HepG2 (cell line): ENCODE data around the gene ZNF888. TPM values are rescaled to one million over a fixed set of nuclear protein-coding genes. Genes with fewer than 3 reads are reported as not detected.
"Not testable (repeated sequence)": the region's sequence is repeated elsewhere in the genome, so short reads cannot be mapped to it uniquely, and the experiment has no call there.

Experiments
- ATAC-seq: fragments of 200-7000 bp; cut with Tn5 transposase; 3 replicates; pipeline ENCODE4 v1.9.1; 2020; ENCODE audit warnings: mild to moderate bottlenecking, moderate library complexity
- BruUV-seq: library from RNA; stranded (reverse); fragments of 400-500 nt; replicated peaks from 2 replicates; lab custom pipeline; 2021; lab: Mats Ljungman, UMichigan
- CTCF ChIA-PET: fragments of 300-600 bp; formaldehyde crosslinking; extraction: SDS; loops from one replicate; lab custom pipeline; 2021; ENCODE audit warnings: low total read pairs, inconsistent platforms, low intra/inter-chr PET ratio; lab: Yijun Ruan, JAX
- POLR2A ChIA-PET: fragments of 350-600 bp; sonication (Branson Sonifier 250); formaldehyde crosslinking; loops from one replicate; lab custom pipeline; 2020; ENCODE audit warnings: antibody characterized with exemption, inconsistent platforms; lab: Yijun Ruan, JAX
- DNase-seq: peaks from one replicate; pipeline ENCODE4 v3.0.0-alpha.2; 2015; ENCODE audit warnings: low spot score
- FAIRE-seq: peaks from 3 replicates; lab custom pipeline; 2011; peaks lifted over from hg19 to GRCh38; lab: Jason Lieb, UNC
- H2AFZ ChIP-seq: one replicate; pipeline ENCODE4 v1.6.1; 2011; ENCODE audit warnings: low read length, inconsistent platforms
- H3K27ac ChIP-seq: fragments of 300-600 bp; 3 replicates; pipeline ENCODE4 v1.8.0; 2011; ENCODE audit warnings: mixed run types, mild to moderate bottlenecking, mixed read lengths, low read length, inconsistent platforms; ENCODE audit not compliant: insufficient read depth; ENCODE audit errors: extremely low read length
- H3K27me3 ChIP-seq, 2 experiments: fragments of 200-600 bp in 1 of 2; 2 replicates in 1 of 2; 3 replicates in 1 of 2; pipeline versions ENCODE4 v1.6.0 to v1.8.0; 2011; ENCODE audit warnings: low read length in 2 of 2, mild to moderate bottlenecking in 2 of 2, moderate library complexity in 2 of 2, inconsistent platforms in 1 of 2; ENCODE audit not compliant: insufficient read depth in 2 of 2, control insufficient read depth in 1 of 2
- H3K36me3 ChIP-seq, 2 experiments: fragments of 200-600 bp in 1 of 2; replicated peaks in 1 of 2; 2 replicates in 1 of 2; 3 replicates in 1 of 2; pipeline versions ENCODE4 v1.5.1 to v1.8.0; 2011; ENCODE audit warnings: low read length in 2 of 2, inconsistent platforms in 1 of 2; ENCODE audit not compliant: insufficient read depth in 2 of 2, control insufficient read depth in 1 of 2
- H3K4me1 ChIP-seq: 2 replicates; pipeline ENCODE4 v1.5.1; 2012; ENCODE audit warnings: low read length, inconsistent platforms; ENCODE audit not compliant: insufficient read depth
- H3K4me2 ChIP-seq: 2 replicates; pipeline ENCODE4 v1.6.0; 2011; ENCODE audit warnings: low read depth, low read length, inconsistent platforms
- H3K4me3 ChIP-seq, 3 experiments: fragments of 200-600 bp in 1 of 3; sonication (generic), shearing (Covaris generic) in 1 of 3; replicated peaks in 1 of 3; 2 replicates each; pipeline ENCODE4 v1.5.1; 2011 to 2016; ENCODE audit warnings: low read length in 3 of 3, inconsistent platforms in 2 of 3, low read depth in 2 of 3, mild to moderate bottlenecking in 2 of 3, control low read depth in 1 of 3, mixed read lengths in 1 of 3; ENCODE audit not compliant: insufficient read depth in 1 of 3
- H3K79me2 ChIP-seq: one replicate; pipeline ENCODE4 v1.6.1; 2011; ENCODE audit warnings: low read length, inconsistent platforms; ENCODE audit not compliant: insufficient read depth
- H3K9ac ChIP-seq: 2 replicates; pipeline ENCODE4 v1.6.0; 2011; ENCODE audit warnings: mild to moderate bottlenecking, low read depth, low read length, inconsistent platforms; ENCODE audit not compliant: insufficient read depth
- H3K9me3 ChIP-seq: 2 replicates; pipeline ENCODE4 v1.5.1; 2012; ENCODE audit warnings: mild to moderate bottlenecking, low read length
- H4K20me1 ChIP-seq: 2 replicates; pipeline ENCODE4 v1.6.0; 2011; ENCODE audit warnings: inconsistent platforms, mild to moderate bottlenecking, low read length, moderate library complexity; ENCODE audit not compliant: insufficient read depth
- ERF ChIP-seq: IDR thresholded peaks from 2 replicates; pipeline ENCODE4 v1.6.1; 2018; ENCODE audit warnings: missing biosample characterization, missing genetic modification reagents
- GATAD2A ChIP-seq: IDR thresholded peaks from 2 replicates; pipeline ENCODE4 v1.6.1; 2016
- MED1 ChIP-seq: sonication (generic); formaldehyde crosslinking; IDR thresholded peaks from 2 replicates; pipeline ENCODE4 v1.4.0; 2020; ENCODE audit warnings: missing genetic modification reagents
- MIER3 ChIP-seq: IDR thresholded peaks from 2 replicates; pipeline ENCODE4 v1.6.1; 2016; ENCODE audit warnings: missing compliant biosample characterization, borderline replicate concordance
- MXD4 ChIP-seq: IDR thresholded peaks from 2 replicates; pipeline ENCODE4 v1.6.1; 2016; ENCODE audit warnings: mild to moderate bottlenecking, missing biosample characterization, missing genetic modification reagents
- RBFOX2 ChIP-seq: fragments of 200-400 bp; formaldehyde crosslinking; IDR thresholded peaks from 2 replicates; pipeline ENCODE4 v1.6.1; 2017; ENCODE audit warnings: low read depth, mild to moderate bottlenecking, low read length
- SIN3A ChIP-seq: IDR thresholded peaks from 2 replicates; pipeline ENCODE4 v1.6.1; 2011; ENCODE audit warnings: low read depth, mild to moderate bottlenecking, control low read depth, low read length, borderline replicate concordance
- SP5 ChIP-seq: IDR thresholded peaks from 2 replicates; pipeline ENCODE4 v1.6.1; 2016; ENCODE audit warnings: low read depth, borderline replicate concordance
- SPEN ChIP-seq: sonication (generic); formaldehyde crosslinking; IDR thresholded peaks from 2 replicates; pipeline ENCODE4 v1.5.1; 2020; ENCODE audit warnings: low read depth, mild to moderate bottlenecking, missing genetic modification reagents
- TFDP1 ChIP-seq: IDR thresholded peaks from 2 replicates; pipeline ENCODE4 v1.6.1; 2016; ENCODE audit warnings: missing compliant biosample characterization, missing genetic modification reagents, borderline replicate concordance
- ZNF331 ChIP-seq: sonication (generic); formaldehyde crosslinking; IDR thresholded peaks from 2 replicates; pipeline ENCODE4 v1.4.0; 2020; ENCODE audit warnings: missing genetic modification reagents
- ZNF501 ChIP-seq: sonication (generic); formaldehyde crosslinking; IDR thresholded peaks from 2 replicates; pipeline ENCODE4 v1.5.1; 2020; ENCODE audit warnings: mild to moderate bottlenecking, moderate library complexity, missing genetic modification reagents
- ZNF687 ChIP-seq: sonication (generic); formaldehyde crosslinking; IDR thresholded peaks from 2 replicates; pipeline ENCODE4 v1.5.1; 2020; ENCODE audit warnings: mild to moderate bottlenecking, missing genetic modification reagents, moderate library complexity
- WGBS: methylation state at CpG from one replicate; pipeline ENCODE4 v1.1.6; 2017; ENCODE audit warnings: low lambda C conversion rate; 5-methylcytosine and 5-hydroxymethylcytosine counted together
- in situ Hi-C: cut with HindIII; loops from 2 replicates; pipeline ENCODE4 v1.10.0; 2017; ENCODE audit warnings: low pct_unique_long_range_greater_than_20kb; ENCODE audit not compliant: extremely low pct_ligation_motif_present
- intact Hi-C: fragments of 100-400 bp; cut with micrococcal nuclease; formaldehyde crosslinking; loops from one replicate; pipeline ENCODE4 v1.10.0; 2022; ENCODE audit not compliant: unreplicated experiment
- polyA plus RNA-seq, 8 experiments: library from polyadenylated mRNA; depleted of rRNA in 3 of 8; stranded (reverse) in 7 of 8; unstranded in 1 of 8; fragments of >200 nt; fragmentation: Illumina TruSeq in 4 of 8; extraction: Trizol in 4 of 8; gene quantifications; 2 replicates each; pipeline versions ENCODE4 v1.2.1 to v1.2.3, GENCODE V29; 2011 to 2016; ENCODE audit warnings: low read depth in 4 of 8, missing spikeins in 1 of 8, mixed read lengths in 1 of 8; ENCODE audit not compliant: insufficient read depth in 1 of 8
- total RNA-seq, 5 experiments: library from RNA; depleted of rRNA; stranded (reverse); fragments of >200 nt; fragmentation: Illumina TruSeq; extraction: Trizol; gene quantifications; 2 replicates each; pipeline ENCODE4 v1.2.3, GENCODE V29; 2016; ENCODE audit warnings: low read depth in 1 of 5
- TF ChIP-seq, protein P1 (sequence below): IDR thresholded peaks from 2 replicates; pipeline ENCODE4 v1.6.1; 2016; ENCODE audit warnings: missing compliant biosample characterization, missing genetic modification reagents, borderline replicate concordance
- TF ChIP-seq, protein P2 (sequence below): IDR thresholded peaks from 2 replicates; pipeline ENCODE4 v1.6.1; 2012; ENCODE audit warnings: inconsistent platforms
- TF ChIP-seq, protein P3 (sequence below): IDR thresholded peaks from 2 replicates; pipeline ENCODE4 v1.6.1; 2016; ENCODE audit warnings: mild to moderate bottlenecking, missing biosample characterization, missing genetic modification reagents

ZNF888 gene
- total and polyA plus RNA-seq, 2 of the 13 experiments (the other 11 are each of a cell fraction or from before 2014, with no cell fraction given) = 1.7 to 7.6 TPM

DNA sequence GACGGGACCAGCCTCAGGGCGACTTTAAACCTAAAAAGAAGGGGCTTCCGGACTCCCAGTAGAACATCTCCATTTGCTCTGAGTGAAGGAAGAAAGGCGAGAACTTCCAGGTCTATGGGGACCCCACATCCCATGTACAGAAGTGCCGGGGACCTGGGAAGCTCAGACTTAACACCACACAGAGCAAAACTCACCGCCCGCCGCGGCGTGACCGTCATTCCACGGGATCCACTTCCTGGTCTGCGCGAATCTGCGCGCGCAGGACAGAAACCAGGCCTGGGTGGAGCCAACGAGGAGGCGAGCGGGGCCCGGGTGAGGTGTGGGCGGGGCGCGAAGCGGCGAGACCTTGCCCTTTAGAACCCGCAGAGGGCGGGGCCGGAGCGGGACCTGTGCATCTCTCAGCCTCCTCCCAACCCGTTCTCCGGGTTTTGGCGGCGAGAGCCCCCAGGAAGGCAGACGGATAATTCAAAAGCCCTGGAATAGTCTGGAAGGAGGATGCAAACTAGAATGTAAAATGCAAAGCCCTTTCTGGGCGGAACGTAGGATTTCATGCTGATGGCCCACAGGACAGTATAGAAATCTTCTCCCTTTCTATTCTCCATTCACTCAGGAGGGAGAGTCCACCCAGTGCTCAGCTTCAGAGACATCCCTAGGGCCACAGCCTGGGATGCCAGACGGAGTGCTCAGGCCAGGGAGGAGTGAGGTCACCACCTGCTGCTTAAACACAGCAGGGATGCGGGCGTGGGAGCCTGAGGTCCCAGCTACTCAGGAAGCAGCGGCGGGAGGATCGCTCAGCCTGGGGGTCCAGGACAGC is 65.6 kb downstream of the ZNF888 start, which contains the start of gene ZNF468:
TSS of gene ZNF468 (minus strand) at position 242 of the 814 bp plus-strand sequence. CDS start 3,347 bp downstream, outside the sequence.
- Histone ChIP-seq H3K4me2 (peak within 1 kb of the TSS; percentile 57), H2AFZ (peak within 1 kb of the TSS; percentile 31), H3K4me3 (peak within 1 kb of the TSS; percentile 75 to 83 (median 80); a peak in 5 of 6 replicates), H3K9ac (peak within 1 kb of the TSS; percentile 75), H3K27ac (peak within 1 kb of the TSS; percentile 57)
- DNase-seq = peak; percentile 42
- H3K9me3 ChIP-seq, H3K27me3 ChIP-seq, H3K79me2 ChIP-seq, in situ Hi-C loops, BruUV-seq, intact Hi-C loops, POLR2A ChIA-PET, H4K20me1 ChIP-seq, H3K4me1 ChIP-seq, H3K36me3 ChIP-seq, CTCF ChIA-PET: not testable (repeated sequence)
- 18% methylated on average over 30 of the region's 43 CpGs for WGBS
- FAIRE-seq = peak; percentile 80
- ATAC-seq = peak; percentile 99
- TF ChIP-seq SIN3A (peak; percentile 56; the same call in 1 of the 2 replicates), ZNF501 (peak; percentile 51; the same call in 1 of the 2 replicates), ZNF687 (CRISPR knock-in tag) (peak; percentile 68), ERF (CRISPR knock-in tag) (0 out of 2 replicates have a peak, but pooled peaks have one; percentile 27), GATAD2A (peak; percentile 35; the same call in 1 of the 2 replicates), MIER3 (CRISPR knock-in tag) (peak; percentile 27; the same call in 1 of the 2 replicates), MXD4 (CRISPR knock-in tag) (peak; percentile 55; the same call in 1 of the 2 replicates), ZNF331 (CRISPR knock-in tag) (peak; percentile 23; the same call in 1 of the 2 replicates), SPEN (CRISPR knock-in tag) (peak; percentile 52; the same call in 1 of the 2 replicates), SP5 (CRISPR knock-in tag) (peak; percentile 87), RBFOX2 (peak; percentile 66), TFDP1 (peak; percentile 45; the same call in 1 of the 2 replicates), MED1 (CRISPR knock-in tag) (peak; percentile 50; the same call in 1 of the 2 replicates)
- TF ChIP-seq, protein P1, sequence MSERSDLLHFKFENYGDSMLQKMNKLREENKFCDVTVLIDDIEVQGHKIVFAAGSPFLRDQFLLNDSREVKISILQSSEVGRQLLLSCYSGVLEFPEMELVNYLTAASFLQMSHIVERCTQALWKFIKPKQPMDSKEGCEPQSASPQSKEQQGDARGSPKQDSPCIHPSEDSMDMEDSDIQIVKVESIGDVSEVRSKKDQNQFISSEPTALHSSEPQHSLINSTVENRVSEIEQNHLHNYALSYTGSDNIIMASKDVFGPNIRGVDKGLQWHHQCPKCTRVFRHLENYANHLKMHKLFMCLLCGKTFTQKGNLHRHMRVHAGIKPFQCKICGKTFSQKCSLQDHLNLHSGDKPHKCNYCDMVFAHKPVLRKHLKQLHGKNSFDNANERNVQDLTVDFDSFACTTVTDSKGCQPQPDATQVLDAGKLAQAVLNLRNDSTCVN (CRISPR knock-in tag) = peak; percentile 36; the same call in 1 of the 2 replicates
- TF ChIP-seq, protein P2, sequence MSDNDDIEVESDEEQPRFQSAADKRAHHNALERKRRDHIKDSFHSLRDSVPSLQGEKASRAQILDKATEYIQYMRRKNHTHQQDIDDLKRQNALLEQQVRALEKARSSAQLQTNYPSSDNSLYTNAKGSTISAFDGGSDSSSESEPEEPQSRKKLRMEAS = peak; percentile 42; the same call in 1 of the 2 replicates
- TF ChIP-seq, protein P3, sequence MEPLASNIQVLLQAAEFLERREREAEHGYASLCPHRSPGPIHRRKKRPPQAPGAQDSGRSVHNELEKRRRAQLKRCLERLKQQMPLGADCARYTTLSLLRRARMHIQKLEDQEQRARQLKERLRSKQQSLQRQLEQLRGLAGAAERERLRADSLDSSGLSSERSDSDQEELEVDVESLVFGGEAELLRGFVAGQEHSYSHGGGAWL (CRISPR knock-in tag) = peak; percentile 44; the same call in 1 of the 2 replicates
